C4-2B (cell line): Measurements from ENCODE around the gene ABHD14A.

ENCODE experiments used
- CTCF ChIP-seq: fragments of 450-650 bp; conservative IDR thresholded peaks from 2 replicates; pipeline ENCODE4 v1.5.1; 2017; ENCODE audit warnings: mild to moderate bottlenecking
- ZFX ChIP-seq: fragments of 450-650 bp; IDR thresholded peaks from 2 replicates; pipeline ENCODE4 v1.6.1; 2017

GRCh38 chr3:51954105-51954504 is 20.8 kb upstream of the ABHD14A start:
- no peak for TF ChIP-seq CTCF
- no peak for TF ChIP-seq ZFX
